Upper lobe of left lung (tissue), 6 donors: ENCODE results near the gene ANKRD31. TPM values are rescaled to one million over a fixed set of nuclear protein-coding genes. Genes with fewer than 3 reads are reported as not detected.

Source experiments
- ATAC-seq, 2 donors: fragments of 200-7000 bp; cut with Tn5 transposase; one replicate each; pipeline ENCODE4 v1.9.1; 2022; ENCODE audit warnings: mild to moderate bottlenecking in 2 of 2, moderate library complexity in 2 of 2; ENCODE audit not compliant: low FRiP score in 2 of 2
- DNase-seq, 2 donors: peaks; one replicate each; pipeline ENCODE4 v3.0.0-alpha.2; 2019 to 2020
- H3K27ac ChIP-seq, 4 donors: fragments of 200-600 bp; sonication (generic); one replicate each; pipeline ENCODE4 v1.5.1; 2016 to 2019
- H3K27me3 ChIP-seq, 4 donors: fragments of 200-600 bp; sonication (generic); one replicate each; pipeline ENCODE4 v1.5.1; 2017 to 2019
- H3K36me3 ChIP-seq, 4 donors: fragments of 200-600 bp; sonication (generic); one replicate each; pipeline ENCODE4 v1.5.1; 2016 to 2019
- H3K4me1 ChIP-seq, 4 donors: fragments of 200-600 bp; sonication (generic); one replicate each; pipeline ENCODE4 v1.5.1; 2018 to 2019
- H3K4me3 ChIP-seq, 4 donors: fragments of 200-600 bp; sonication (generic); one replicate each; pipeline ENCODE4 v1.5.1; 2017 to 2019; ENCODE audit warnings: mild to moderate bottlenecking in 2 of 4, moderate library complexity in 1 of 4
- H3K9me3 ChIP-seq, 4 donors: fragments of 200-600 bp; sonication (generic); one replicate each; pipeline ENCODE4 v1.5.1; 2018 to 2019
- CTCF ChIP-seq, 6 experiments: fragments of 450-650 bp in 4 of 6; fragments of 200-600 bp in 2 of 6; sonication (generic) in 2 of 6; IDR thresholded peaks; one replicate each; pipeline ENCODE4 v1.5.1; 2016 to 2019; ENCODE audit warnings: antibody characterized with exemption in 6 of 6
- EP300 ChIP-seq, 4 donors: sonication (generic); formaldehyde crosslinking; IDR thresholded peaks; one replicate each; pipeline ENCODE4 v1.5.1; 2017; ENCODE audit warnings: antibody characterized with exemption in 4 of 4, control low read depth in 2 of 4
- POLR2A ChIP-seq, 4 donors: fragments of 450-650 bp; IDR thresholded peaks; one replicate each; pipeline ENCODE4 v1.5.1; 2016 to 2017; ENCODE audit warnings: antibody characterized with exemption in 4 of 4, mild to moderate bottlenecking in 2 of 4
- POLR2AphosphoS5 ChIP-seq, 2 donors: sonication (generic); formaldehyde crosslinking; IDR thresholded peaks; one replicate each; pipeline ENCODE4 v1.5.1; 2017; ENCODE audit warnings: antibody characterized with exemption in 2 of 2
- WGBS, 2 donors: methylation state at CpG; one replicate each; pipeline ENCODE4 v1.1.5; 2017 to 2018; 5-methylcytosine and 5-hydroxymethylcytosine counted together
- total RNA-seq, 6 donors: library from RNA; depleted of rRNA in 4 of 6; stranded (reverse); fragments of >200 nt in 4 of 6; gene quantifications; one replicate each; pipeline versions ENCODE4 v1.1.0 to v1.2.1, GENCODE V29; 2016 to 2021
- donor health status: DM: no; HTN: no; CAD: no; lungs with moderate emphysema.
- donor health status: DM: no; HTN: yes; CAD: no; lungs with severe emphysema.

The ANKRD31 gene
- total RNA-seq, 6 donors from 2014 or later: under 0.01 to 0.17 (median 0.11) TPM; not detected in 2

GRCh38 chr5:75078027-75078426, 158.7 kb downstream of the ANKRD31 start:
- no peak for ATAC-seq
- no peak for TF ChIP-seq POLR2A (IDR thresholded peaks at IDR 0.05)
- no peak for TF ChIP-seq POLR2AphosphoS5 (IDR thresholded peaks at IDR 0.05)
- TF ChIP-seq EP300 (IDR thresholded peaks at IDR 0.05): no peak
- no peak for TF ChIP-seq CTCF (IDR thresholded peaks at IDR 0.05)
- Histone ChIP-seq H3K36me3 (no peaks in the 10 kb centered on the region), H3K4me1 (no peaks in the 10 kb centered on the region), H3K27ac (no peak overlapping the region), H3K9me3 (no peaks in the 10 kb centered on the region), H3K27me3 (no peaks in the 10 kb centered on the region), H3K4me3 (no peak overlapping the region)
- DNase-seq: no peak
- WGBS, 2 donors: 86 to 88% methylated on average over 5 of the region's 5 CpGs

- no peak for DNase-seq
- H3K36me3 ChIP-seq: no peaks in the 10 kb centered on the region
- no peak overlapping the region for H3K4me3 ChIP-seq
- ATAC-seq: no peak
- H3K27me3 ChIP-seq: no peaks in the 10 kb centered on the region
- H3K9me3 ChIP-seq: no peaks in the 10 kb centered on the region
- H3K4me1 ChIP-seq: no peaks in the 10 kb centered on the region
- TF ChIP-seq POLR2AphosphoS5 (IDR thresholded peaks at IDR 0.05): no peak
- TF ChIP-seq CTCF (IDR thresholded peaks at IDR 0.05): no peak
- no peak for TF ChIP-seq EP300 (IDR thresholded peaks at IDR 0.05)
- TF ChIP-seq POLR2A (IDR thresholded peaks at IDR 0.05): no peak
- no peak overlapping the region for H3K27ac ChIP-seq
Observed at GRCh38 chr5:75072061-75072460, 164.6 kb downstream of the ANKRD31 start.

GRCh38 chr5:75071100-75071499, 165.6 kb downstream of the ANKRD31 start:
- Histone ChIP-seq H3K4me3 (no peak overlapping the region), H3K36me3 (no peaks in the 10 kb centered on the region), H3K27ac (no peak overlapping the region), H3K9me3 (no peaks in the 10 kb centered on the region), H3K27me3 (no peaks in the 10 kb centered on the region), H3K4me1 (no peaks in the 10 kb centered on the region)
- ATAC-seq (no peak), DNase-seq (no peak)
- TF ChIP-seq CTCF (IDR thresholded peaks at IDR 0.05) (no peak), POLR2A (IDR thresholded peaks at IDR 0.05) (no peak), EP300 (IDR thresholded peaks at IDR 0.05) (no peak), POLR2AphosphoS5 (IDR thresholded peaks at IDR 0.05) (no peak)

- H3K36me3 ChIP-seq: no peaks in the 10 kb centered on the region
- H3K9me3 ChIP-seq: no peaks in the 10 kb centered on the region
- no peak overlapping the region for H3K27ac ChIP-seq
- H3K27me3 ChIP-seq: no peaks in the 10 kb centered on the region
- TF ChIP-seq POLR2AphosphoS5 (IDR thresholded peaks at IDR 0.05) (no peak), EP300 (IDR thresholded peaks at IDR 0.05) (no peak), CTCF (IDR thresholded peaks at IDR 0.05) (no peak), POLR2A (IDR thresholded peaks at IDR 0.05) (no peak)
- no peak overlapping the region for H3K4me3 ChIP-seq
- no peaks in the 10 kb centered on the region for H3K4me1 ChIP-seq
- DNase-seq: no peak
- 87 to 93% methylated on average over 3 of the region's 3 CpGs for WGBS, 2 donors
- ATAC-seq: no peak
Observed at GRCh38 chr5:75067434-75067833, 169.2 kb downstream of the ANKRD31 start.

- TF ChIP-seq POLR2A (IDR thresholded peaks at IDR 0.05): no peak
- no peak for TF ChIP-seq EP300 (IDR thresholded peaks at IDR 0.05)
- no peak for TF ChIP-seq POLR2AphosphoS5 (IDR thresholded peaks at IDR 0.05)
- TF ChIP-seq CTCF (IDR thresholded peaks at IDR 0.05): no peak
- Histone ChIP-seq H3K4me3 (no peak overlapping the region), H3K36me3 (no peaks in the 10 kb centered on the region), H3K27ac (no peak overlapping the region), H3K9me3 (no peaks in the 10 kb centered on the region), H3K4me1 (no peaks in the 10 kb centered on the region), H3K27me3 (no peaks in the 10 kb centered on the region)
- DNase-seq (no peak), ATAC-seq (no peak)
- WGBS, 2 donors: 82 to 92% methylated on average over 2 of the region's 2 CpGs
Observed at GRCh38 chr5:75062925-75063531, 173.7 kb downstream of the ANKRD31 start.
